ENCODE measurements around the gene GNG7. TPM values are rescaled to one million over a fixed set of nuclear protein-coding genes. Genes with fewer than 3 reads are reported as not detected.

The GNG7 gene
- polyA plus RNA-seq, 1 of the 3 experiments (the other 2 are of a cell fraction) = 2.2 TPM

- peak; percentile 67 for TF ChIP-seq ELF1 (IDR thresholded peaks at IDR 0.05)
- peak; percentile 100 for TF ChIP-seq PBX3 (IDR thresholded peaks at IDR 0.05)
- no peak for TF ChIP-seq CTCF (IDR thresholded peaks at IDR 0.05)
- no peak; the same call in 1 of the 2 replicates for TF ChIP-seq NFIC (IDR thresholded peaks at IDR 0.05; ENCODE audit: borderline replicate concordance)
- 0 out of 2 replicates have a peak, but pooled peaks have one; percentile 31 for TF ChIP-seq USF1 (IDR thresholded peaks at IDR 0.05; ENCODE audit: borderline replicate concordance, low read depth)
- TF ChIP-seq POLR2AphosphoS5 (IDR thresholded peaks at IDR 0.05; ENCODE audit: low read depth, low read length) = peak; percentile 34; the same call in 1 of the 2 replicates
- TF ChIP-seq EZH2phosphoT487 (IDR thresholded peaks at IDR 0.05; ENCODE audit: borderline replicate concordance, low read depth) = no peak
- peak; percentile 55 for TF ChIP-seq YY1 (IDR thresholded peaks at IDR 0.05; ENCODE audit: low read depth)
Measured at GRCh38 chr19:2739602-2740313, 37.3 kb upstream of the GNG7 start, which contains the start of gene SLC39A3 (continued).

- POLR2A ChIA-PET = no interaction called here
Measured at GRCh38 chr19:2736550-2737190, 34.2 kb upstream of the GNG7 start.

More at GRCh38 chr19:2736550-2737190, 34.2 kb upstream of the GNG7 start:
- Histone ChIP-seq H3F3A (replicated peaks; ENCODE audit: insufficient read depth) (no peaks in the 10 kb centered on the region), H3K27me3 (ENCODE audit: insufficient read depth) (no peaks in the 10 kb centered on the region), H2AFZ (ENCODE audit: low read depth) (no peak overlapping the region), H3K4me3 (ENCODE audit: low read depth in 2 of 2, low read length in 1 of 2) (no peak overlapping the region), H4K20me1 (ENCODE audit: insufficient read depth) (no peaks in the 10 kb centered on the region), H3K27ac (ENCODE audit: low read depth in 2 of 2, low read length in 1 of 2) (no peak overlapping the region), H3K9me2 (no peaks in the 10 kb centered on the region), H3K9ac (no peak overlapping the region), H3K79me2 (ENCODE audit: insufficient read depth) (peaks cover 15% of the 10 kb centered on the region), H3K4me2 (no peak overlapping the region), H3K9me3 (no peaks in the 10 kb centered on the region), H3K4me1 (ENCODE audit: control insufficient read depth in 1 of 2, insufficient read depth in 2 of 2, low read depth in 1 of 2, low read length in 1 of 2) (peaks cover 0 to 5% of the 10 kb centered on the region in 2 experiments; a peak in 1 of 4 replicates), H3K36me3 (replicated peaks in 1 of 2; ENCODE audit: control insufficient read depth in 1 of 2, insufficient read depth in 2 of 2, low read length in 1 of 2) (peaks cover 2 to 30% of the 10 kb centered on the region in 2 experiments)
- WGBS (ENCODE audit: low lambda C conversion rate) = 93% methylated on average over 3 of the region's 15 CpGs
- no peak for DNase-seq
- CTCF ChIA-PET = interaction anchor here (1.3 to 2.3 kb wide), 3 partner anchors 13 to 88 kb away, joined by 4 to 9 read pairs (median 4); no protein-coding TSS in a partner anchor
- TF ChIP-seq RXRA (IDR thresholded peaks at IDR 0.05; ENCODE audit: borderline replicate concordance, low read depth) = no peak
- TF ChIP-seq USF2 (IDR thresholded peaks at IDR 0.05; ENCODE audit: borderline replicate concordance, low read depth, low read length) = no peak
- no peak for TF ChIP-seq POLR2AphosphoS5 (IDR thresholded peaks at IDR 0.05; ENCODE audit: low read depth, low read length)
- TF ChIP-seq MAX (IDR thresholded peaks at IDR 0.05; ENCODE audit: low read depth) = no peak
- no peak for TF ChIP-seq ZBTB33 (IDR thresholded peaks at IDR 0.05; ENCODE audit: borderline replicate concordance, low read depth)
- TF ChIP-seq SMC3 (IDR thresholded peaks at IDR 0.05; ENCODE audit: low read depth, low read length) = no peak
- no peak for TF ChIP-seq USF1 (IDR thresholded peaks at IDR 0.05; ENCODE audit: borderline replicate concordance, low read depth)
- TF ChIP-seq SIN3A (IDR thresholded peaks at IDR 0.05; ENCODE audit: borderline replicate concordance, low read depth, low read length) = no peak
- TF ChIP-seq RAD21 (IDR thresholded peaks at IDR 0.05; ENCODE audit: low read length) = no peak
- no peak for TF ChIP-seq CHD2 (IDR thresholded peaks at IDR 0.05; ENCODE audit: low read length, partially characterized antibody)
- no peak for TF ChIP-seq TAF1 (IDR thresholded peaks at IDR 0.05; ENCODE audit: borderline replicate concordance, low read depth, low read length)
- no peak for TF ChIP-seq GABPA (IDR thresholded peaks at IDR 0.05; ENCODE audit: low read depth)
- TF ChIP-seq ELF1 (IDR thresholded peaks at IDR 0.05) = no peak
- TF ChIP-seq MXI1 (IDR thresholded peaks at IDR 0.05; ENCODE audit: low read depth, low read length) = no peak
